NCI-H82 treated with DMSO at 0.1 percent for 48 hours (cell line): ENCODE results near the gene ZNF518B.
A peak's percentile ranks its signal among the peaks of the same experiment; 100 is the strongest.
"Not testable (repeated sequence)": the region's sequence is repeated elsewhere in the genome, so short reads cannot be mapped to it uniquely, and the experiment has no call there.

ENCODE experiments used
- DNase-seq: peaks from one replicate; lab custom pipeline; 2025; ENCODE audit not compliant: unreplicated experiment; lab: John Stamatoyannopoulos, UW

ZNF518B gene

GRCh38 chr4:10456595-10457254 lies 501 bp downstream of the ZNF518B start:
- DNase-seq, result no peak

- no peak for DNase-seq
Measured at GRCh38 chr4:10456260-10456594, 999 bp downstream of the ZNF518B start.

- DNase-seq, result no peak
Measured at GRCh38 chr4:10455133-10455532, 2.1 kb downstream of the ZNF518B start.

GRCh38 chr4:10454726-10455125 lies 2.5 kb downstream of the ZNF518B start:
- DNase-seq, result no peak

DNA sequence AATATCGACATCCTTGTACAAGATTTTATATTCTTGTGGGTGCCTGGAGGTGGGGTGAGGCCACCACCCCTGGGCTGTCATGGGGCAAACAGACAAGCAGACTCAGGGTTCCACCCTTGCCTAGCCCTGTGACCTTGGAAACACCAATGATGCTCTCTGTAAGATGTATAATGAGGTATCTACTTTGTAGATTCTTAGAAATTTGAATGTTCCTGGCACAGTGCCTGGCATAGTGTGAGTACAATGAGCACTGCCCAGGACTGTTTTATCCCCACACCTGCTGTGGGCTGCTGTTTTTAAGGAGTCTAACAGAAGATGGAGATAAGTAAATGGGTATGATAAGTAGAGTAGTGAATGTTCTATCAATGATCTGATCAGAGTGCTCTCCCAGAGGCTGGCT lies 3.1 kb downstream of the ZNF518B start:
- DNase-seq, result no peak

GRCh38 chr4:10448991-10449390 lies 8.2 kb downstream of the ZNF518B start:
- no peak for DNase-seq

DNA sequence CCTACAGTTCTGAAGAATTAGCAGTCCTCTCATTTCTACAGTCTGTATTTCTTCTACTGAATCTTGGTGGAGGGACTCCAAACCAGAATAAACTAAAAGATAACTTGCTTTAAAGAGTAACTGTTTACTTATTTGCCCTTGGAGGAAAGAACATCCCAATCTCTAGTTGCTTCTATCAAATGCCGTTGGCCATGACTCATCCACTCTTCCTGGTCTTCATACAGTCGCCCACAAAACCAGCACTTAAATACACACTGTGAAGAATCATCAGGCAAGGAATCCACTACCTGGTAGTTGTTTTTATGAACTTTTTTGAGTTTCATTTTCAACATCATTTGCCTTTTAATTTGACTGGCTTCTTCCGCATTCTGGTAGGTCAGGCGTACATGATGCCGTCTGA lies 14.2 kb downstream of the ZNF518B start:
- DNase-seq, result no peak

DNA sequence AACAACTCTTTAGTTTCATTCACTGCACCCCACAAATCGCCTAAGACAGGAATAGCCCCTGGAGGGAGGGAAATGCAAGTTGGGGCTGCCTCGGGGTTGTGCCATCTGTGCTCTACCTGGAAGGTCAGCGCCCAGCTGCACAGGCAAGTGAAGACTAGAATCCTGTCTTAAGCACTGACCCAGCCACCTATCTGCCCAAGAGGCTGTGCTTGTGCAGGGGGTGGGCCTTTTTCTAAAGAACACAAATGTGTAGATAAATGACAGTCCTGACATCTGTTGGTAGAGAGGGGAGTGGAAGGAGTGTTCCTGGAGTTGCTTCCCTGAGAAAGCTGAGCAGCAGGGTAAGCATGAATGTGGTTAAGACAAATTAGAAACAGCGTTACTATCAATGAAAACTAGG lies 15.7 kb downstream of the ZNF518B start:
- no peak for DNase-seq

GRCh38 chr4:10438924-10439323 lies 18.3 kb downstream of the ZNF518B start:
- DNase-seq, result no peak

- no peak for DNase-seq
Measured at GRCh38 chr4:10437735-10438134, 19.5 kb downstream of the ZNF518B start.

- DNase-seq, result not testable (repeated sequence)
Measured at GRCh38 chr4:10427680-10428079, 29.5 kb downstream of the ZNF518B start.

GRCh38 chr4:10421344-10422055 lies 35.7 kb downstream of the ZNF518B start:
- DNase-seq, result no peak

GRCh38 chr4:10417740-10418139 lies 39.5 kb downstream of the ZNF518B start:
- DNase-seq, result no peak

GRCh38 chr4:10416441-10416840 lies 40.8 kb downstream of the ZNF518B start:
- no peak for DNase-seq

DNA sequence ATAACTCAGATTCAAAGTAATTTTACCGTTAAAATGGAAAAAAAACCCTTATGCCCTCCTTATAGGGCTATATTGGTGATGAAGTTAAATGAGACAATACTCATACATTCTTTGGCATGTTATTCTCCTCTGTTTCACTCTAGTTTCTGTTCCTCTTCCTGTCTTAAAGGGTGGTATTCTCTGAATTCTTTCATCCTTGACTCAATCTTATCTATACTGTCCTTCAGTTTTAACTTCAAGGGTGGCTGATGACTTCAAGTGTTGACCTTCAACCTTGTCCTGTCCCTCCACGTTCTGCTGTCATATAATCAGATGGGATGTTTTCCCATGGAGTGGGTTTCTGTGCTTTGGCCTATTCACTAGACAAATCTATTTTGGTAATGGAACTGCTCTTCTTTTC lies 44.0 kb downstream of the ZNF518B start:
- no peak for DNase-seq

DNA sequence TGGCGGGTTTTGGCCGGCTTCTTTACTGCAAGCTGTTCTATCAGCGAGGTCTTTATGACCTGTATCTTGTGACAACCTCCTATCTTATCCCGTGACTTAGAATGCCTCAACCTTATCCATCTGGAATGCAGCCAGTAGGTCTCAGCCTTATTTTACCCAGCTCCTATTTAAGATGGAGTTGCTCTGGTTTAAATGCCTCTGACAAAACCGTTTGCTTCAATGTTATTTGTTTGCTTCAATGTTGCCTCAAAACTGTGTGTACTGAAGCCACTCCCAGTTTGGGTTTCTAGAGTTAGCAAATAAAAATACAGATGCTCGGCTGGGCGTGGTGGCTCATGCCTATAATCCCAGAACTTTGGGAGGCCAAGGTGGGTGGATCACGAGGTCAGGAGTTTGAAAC lies 51.6 kb downstream of the ZNF518B start:
- no peak for DNase-seq

DNA sequence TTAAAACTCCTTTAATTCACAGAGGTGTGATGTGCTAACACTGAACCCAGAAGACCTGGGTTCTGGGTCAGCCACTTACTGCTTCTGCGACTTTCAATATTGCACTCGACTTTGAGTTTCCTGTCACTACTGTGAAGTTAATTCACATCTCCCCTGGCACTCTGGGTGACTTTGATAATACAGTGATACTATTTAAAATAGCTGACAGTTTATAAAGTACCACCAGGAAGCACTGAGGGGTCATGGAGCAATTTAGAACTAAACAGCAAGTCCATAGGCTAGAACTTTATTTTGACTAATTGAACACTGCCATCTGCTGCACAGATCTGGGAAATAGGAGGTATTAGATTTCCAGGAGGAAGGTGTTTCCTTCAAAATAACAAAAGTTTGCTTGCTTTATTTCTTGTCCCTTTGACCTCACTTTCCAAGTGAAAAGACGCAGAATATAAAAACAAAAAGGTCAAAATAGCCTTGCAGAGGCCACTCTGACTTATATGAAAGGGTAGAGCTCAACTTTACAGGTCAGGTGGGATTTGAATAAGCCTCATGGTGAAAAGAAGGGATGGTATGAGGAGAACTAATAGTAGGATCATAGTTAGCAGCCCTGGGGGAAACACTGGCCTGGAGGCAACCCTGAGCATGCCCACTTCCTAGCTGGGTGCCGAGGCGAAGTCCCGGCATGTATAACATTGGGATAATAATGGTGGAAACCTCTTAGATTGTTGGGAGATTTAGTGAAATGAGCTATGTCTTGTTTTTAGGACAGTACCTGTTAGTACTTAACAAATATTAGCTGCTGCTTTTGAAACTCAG lies 53.4 kb downstream of the ZNF518B start:
- DNase-seq, result peak; percentile 2

- no peak for DNase-seq
Measured at GRCh38 chr4:10395971-10396580, 61.1 kb downstream of the ZNF518B start.
